Activated T-cell treated with anti-CD3 and anti-CD28 coated beads for 48 hours (primary cell): ENCODE results near the gene CCDC59.

ENCODE experiments used
- DNase-seq: peaks from one replicate; pipeline ENCODE4 v3.0.0-alpha.2; 2020; ENCODE audit warnings: low read depth

The CCDC59 gene

DNA sequence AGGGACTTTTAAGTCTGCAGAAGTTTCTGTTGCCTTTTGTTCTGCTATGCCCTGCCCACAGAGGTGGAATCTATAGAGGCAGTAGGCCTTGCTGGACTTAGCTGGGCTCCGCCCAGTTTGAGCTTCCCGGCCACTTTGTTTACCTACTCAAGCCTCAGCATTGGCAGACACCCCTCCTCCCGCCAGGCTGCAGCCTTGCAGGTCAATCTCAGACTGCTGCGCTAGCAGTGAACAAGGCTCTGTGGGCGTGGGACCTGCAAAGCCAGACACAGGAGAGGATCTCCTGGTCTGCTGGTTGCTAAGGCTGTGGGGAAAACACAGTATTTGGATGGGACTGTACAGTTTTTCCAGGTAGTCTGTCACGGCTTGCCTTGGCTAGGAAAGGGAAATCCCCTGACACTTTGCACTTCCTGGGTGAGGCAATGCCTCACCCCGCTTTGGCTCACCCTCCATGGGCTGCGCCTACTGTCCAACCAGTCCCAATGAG is 43.7 kb downstream of the CCDC59 start:
- no peak for DNase-seq
